Measurements from ENCODE around the gene CAPS. TPM values are rescaled to one million over a fixed set of nuclear protein-coding genes. Genes with fewer than 3 reads are reported as not detected.

CAPS gene
- total and polyA plus RNA-seq, 12 donors = 1.3 to 14.1 (median 3.0) TPM

GRCh38 chr19:5905114-5905778 lies 8.8 kb upstream of the CAPS start:
- DNase-seq = no peak
- intact Hi-C loops (cut with DNase I) = loop anchor here in 1 of 10 donors (5.0 kb wide), 1 partner anchor 57 kb away; no protein-coding TSS in a partner anchor
- no peak for ATAC-seq
- peak overlapping the region; percentile 56 to 97 (median 82) for H3K4me3 ChIP-seq
- no peaks in the 10 kb centered on the region for H3K9me3 ChIP-seq
- no peaks in the 10 kb centered on the region for H3K27me3 ChIP-seq
- H3K27ac ChIP-seq = peak overlapping the region in 9 of 10 donors; percentile 68 to 93 (median 85)
- WGBS, 2 donors = 54 to 56% methylated on average over 31 of the region's 31 CpGs
- peaks cover 0 to 44% (median 0%) of the 10 kb centered on the region in 9 donors for H3K36me3 ChIP-seq
- peaks cover 12 to 45% (median 36%) of the 10 kb centered on the region in 9 donors for H3K4me1 ChIP-seq
- TF ChIP-seq CTCF (IDR thresholded peaks at IDR 0.05) = no peak

- Histone ChIP-seq H3K27me3 (no peaks in the 10 kb centered on the region), H3K4me1 (peaks cover 12 to 29% (median 24%) of the 10 kb centered on the region in 9 donors), H3K9me3 (no peaks in the 10 kb centered on the region), H3K36me3 (peaks cover 0 to 39% (median 0%) of the 10 kb centered on the region in 9 donors), H3K4me3 (no peak overlapping the region), H3K27ac (no peak overlapping the region)
- intact Hi-C loops (cut with DNase I) = loop anchor here in 1 of 10 donors (5.0 kb wide), 1 partner anchor 55 kb away; no protein-coding TSS in a partner anchor
- DNase-seq (no peak), ATAC-seq (no peak)
- no peak for TF ChIP-seq CTCF (IDR thresholded peaks at IDR 0.05)
- 65 to 79% methylated on average over 5 of the region's 5 CpGs for WGBS, 2 donors
Measured at GRCh38 chr19:5907241-5907640, 6.8 kb upstream of the CAPS start.

- intact Hi-C loops (cut with DNase I) = loop anchor here in 1 of 10 donors (5.0 kb wide), 1 partner anchor 53 kb away; no protein-coding TSS in a partner anchor
- no peaks in the 10 kb centered on the region for H3K27me3 ChIP-seq
- DNase-seq (no peak), ATAC-seq (no peak)
- peaks cover 8 to 21% (median 16%) of the 10 kb centered on the region in 9 donors for H3K4me1 ChIP-seq
- no peak overlapping the region for H3K27ac ChIP-seq
- TF ChIP-seq CTCF (IDR thresholded peaks at IDR 0.05) = no peak
- 79 to 82% methylated on average over 14 of the region's 14 CpGs for WGBS, 2 donors
- no peaks in the 10 kb centered on the region for H3K9me3 ChIP-seq
- H3K36me3 ChIP-seq = peaks cover 0 to 35% (median 0%) of the 10 kb centered on the region in 9 donors
- no peak overlapping the region for H3K4me3 ChIP-seq
Measured at GRCh38 chr19:5908773-5909442, 5.1 kb upstream of the CAPS start.

GRCh38 chr19:5910638-5910907 lies 3.5 kb upstream of the CAPS start:
- Histone ChIP-seq H3K4me3 (no peak overlapping the region), H3K36me3 (peaks cover 0 to 48% (median 0%) of the 10 kb centered on the region in 9 donors), H3K4me1 (peaks cover 6 to 30% (median 19%) of the 10 kb centered on the region in 9 donors), H3K27me3 (no peaks in the 10 kb centered on the region), H3K27ac (no peak overlapping the region), H3K9me3 (no peaks in the 10 kb centered on the region)
- no peak for DNase-seq
- no peak for ATAC-seq
- WGBS, 2 donors = 80 to 89% methylated on average over 1 of the region's 1 CpG
- intact Hi-C loops (cut with DNase I) = loop anchor here in 1 of 10 donors (5.0 kb wide), 1 partner anchor 37 kb away; no protein-coding TSS in a partner anchor
- TF ChIP-seq CTCF (IDR thresholded peaks at IDR 0.05) = no peak
